ENCODE data around the gene SLC5A10.
A peak's percentile ranks its signal among the peaks of the same experiment; 100 is the strongest.

SLC5A10 gene

GRCh38 chr17:18962494-18962815 is 10.5 kb downstream of the SLC5A10 start:
- no peak for DNase-seq (ENCODE audit: low read depth, low spot score)
- H3K27ac ChIP-seq, result no peak overlapping the region

GRCh38 chr17:18963126-18964017 is 11.4 kb downstream of the SLC5A10 start:
- no peak overlapping the region for H3K27ac ChIP-seq
- DNase-seq (ENCODE audit: low read depth, low spot score), result no peak

DNA sequence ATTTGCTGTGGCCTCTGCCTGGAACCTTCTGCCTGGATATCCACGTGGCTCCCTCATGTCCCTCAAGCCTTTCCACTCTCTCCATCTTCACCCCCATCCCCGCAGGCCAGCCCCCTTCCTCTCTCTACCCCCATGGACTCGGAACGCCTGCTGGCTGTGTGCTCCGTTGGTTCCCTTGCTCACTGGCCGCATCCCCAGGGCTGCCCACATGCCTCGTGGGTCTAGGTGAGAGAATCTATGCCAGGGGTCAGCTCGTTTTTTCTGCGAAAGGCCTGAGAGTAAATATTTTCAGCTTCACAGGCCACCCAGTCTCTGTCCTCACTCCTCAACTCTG is 12.0 kb downstream of the SLC5A10 start:
- H3K27ac ChIP-seq, result no peak overlapping the region
- DNase-seq (ENCODE audit: low read depth, low spot score), result no peak

- H3K27ac ChIP-seq, result no peak overlapping the region
- DNase-seq (ENCODE audit: low read depth, low spot score), result no peak
Observed at GRCh38 chr17:18964550-18964949, 12.6 kb downstream of the SLC5A10 start.

DNA sequence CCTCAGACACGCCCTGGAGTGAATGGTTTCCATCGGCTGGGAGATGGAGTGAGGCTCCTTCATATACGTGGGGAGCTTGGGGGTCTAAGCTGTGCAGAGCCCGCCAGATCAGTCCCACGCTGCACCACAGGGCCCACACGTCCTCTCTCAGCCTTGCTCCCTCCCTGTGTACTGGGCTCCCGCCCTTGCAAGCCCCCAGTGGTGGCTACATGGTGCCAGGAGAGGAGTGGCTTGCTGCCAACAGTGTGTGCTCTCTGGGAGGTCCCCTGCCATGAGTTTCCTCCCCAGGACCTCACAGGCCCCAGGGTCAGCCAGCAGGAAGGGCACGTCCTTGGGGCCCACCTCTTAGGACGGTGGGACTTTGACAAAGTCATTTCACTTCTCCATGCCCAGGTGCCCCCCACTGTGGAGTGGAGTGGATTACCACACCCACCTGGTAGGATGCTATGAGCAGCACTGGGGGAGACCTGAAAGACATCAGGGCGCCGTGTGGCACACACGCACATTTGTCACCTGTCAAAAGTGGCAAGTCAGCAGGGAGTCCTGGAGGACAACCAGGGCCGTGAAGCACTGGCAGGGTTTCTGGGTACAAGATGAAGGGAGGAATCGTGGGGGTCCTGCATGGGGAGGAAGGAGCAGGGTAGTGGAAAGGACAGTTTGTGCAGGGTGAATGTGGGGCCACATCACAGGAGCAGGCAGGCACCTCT is 13.7 kb downstream of the SLC5A10 start:
- H3K27ac ChIP-seq, result no peak overlapping the region
- no peak for DNase-seq (ENCODE audit: low read depth, low spot score)

DNA sequence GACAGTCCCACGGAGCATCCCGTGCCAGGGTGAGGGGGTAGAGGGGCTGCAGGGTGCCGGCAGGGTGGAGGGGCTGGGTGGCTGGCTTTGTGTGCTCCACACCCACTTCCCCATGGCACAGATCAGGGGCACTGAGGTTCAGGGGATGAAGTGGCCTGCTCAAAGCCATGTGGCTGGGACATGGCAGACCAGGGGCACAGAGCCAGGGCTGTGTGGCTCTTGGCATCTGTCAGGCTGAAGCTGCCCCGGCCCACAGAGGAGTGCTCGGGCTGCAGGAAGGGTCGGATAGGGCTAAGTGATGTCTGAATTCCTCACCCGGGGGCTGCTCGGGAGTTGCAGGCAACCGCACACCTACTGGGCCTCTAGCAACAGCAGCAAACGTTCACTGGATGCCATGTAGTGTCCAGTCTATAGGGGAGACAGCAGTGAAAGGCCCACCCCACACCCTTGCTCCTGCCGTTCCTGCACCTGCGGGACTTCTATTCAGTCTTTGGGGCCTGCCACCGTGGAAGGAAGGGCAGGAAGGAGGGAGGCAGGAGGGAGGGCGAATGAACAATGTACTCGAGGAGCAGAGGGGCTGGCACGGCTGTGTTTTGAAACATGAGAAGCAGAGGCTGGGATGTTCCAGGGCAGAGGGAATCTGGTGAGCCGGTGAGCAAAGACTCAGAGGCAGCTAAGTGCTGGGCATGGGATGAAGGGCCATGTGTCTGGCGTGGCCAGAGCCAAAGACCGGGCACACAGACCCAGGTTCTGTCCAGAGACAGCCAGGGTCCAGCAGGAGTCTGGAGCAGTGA is 15.1 kb downstream of the SLC5A10 start:
- peak overlapping the region; percentile 78 for H3K27ac ChIP-seq
- no peak for DNase-seq (ENCODE audit: low read depth, low spot score)

DNA sequence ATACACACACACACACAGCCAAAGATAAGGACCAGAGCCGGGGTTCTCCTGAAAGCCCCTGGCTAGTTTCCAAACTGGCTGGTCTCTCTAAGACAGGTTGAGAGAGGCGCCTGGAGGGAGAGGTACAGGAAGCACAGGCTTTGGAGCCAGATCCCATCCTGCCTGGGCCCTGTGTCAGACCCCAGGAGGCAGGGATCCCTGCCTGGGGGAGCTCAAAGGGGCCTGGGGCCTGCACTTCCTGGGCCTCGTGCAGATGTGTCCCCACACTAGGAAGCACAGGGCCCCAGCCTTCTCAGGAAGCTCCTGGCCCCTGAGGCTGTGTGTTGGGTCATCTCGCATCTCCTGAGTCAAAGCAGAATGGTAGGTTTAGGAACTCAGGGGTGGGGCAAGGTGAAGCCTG is 16.0 kb downstream of the SLC5A10 start:
- H3K27ac ChIP-seq, result peak overlapping the region; percentile 78
- no peak for DNase-seq (ENCODE audit: low read depth, low spot score)

DNA sequence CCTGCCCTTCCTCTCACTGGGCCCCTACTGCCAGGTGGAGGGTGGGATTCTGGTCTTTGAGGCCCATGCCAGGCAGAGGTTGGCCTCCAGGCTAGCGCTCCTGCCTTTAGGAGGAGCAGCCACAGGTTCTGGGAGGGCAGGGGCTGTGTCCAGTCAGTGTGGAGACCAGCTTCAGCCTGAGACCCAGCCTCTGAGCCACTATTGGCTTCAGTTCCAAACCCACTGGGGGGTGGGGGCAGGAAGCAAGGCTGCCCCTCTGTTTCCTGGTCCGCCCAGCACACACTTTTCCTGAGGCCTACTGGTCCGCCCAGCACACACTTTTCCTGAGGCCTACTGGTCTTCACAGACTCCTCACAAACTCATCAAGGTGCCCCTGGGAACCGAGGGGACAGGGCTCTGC is 16.4 kb downstream of the SLC5A10 start:
- peak overlapping the region; percentile 78 for H3K27ac ChIP-seq
- DNase-seq (ENCODE audit: low read depth, low spot score), result no peak

GRCh38 chr17:18968945-18969887 is 17.3 kb downstream of the SLC5A10 start:
- DNase-seq (ENCODE audit: low read depth, low spot score), result no peak
- H3K27ac ChIP-seq, result peak overlapping the region; percentile 78

DNA sequence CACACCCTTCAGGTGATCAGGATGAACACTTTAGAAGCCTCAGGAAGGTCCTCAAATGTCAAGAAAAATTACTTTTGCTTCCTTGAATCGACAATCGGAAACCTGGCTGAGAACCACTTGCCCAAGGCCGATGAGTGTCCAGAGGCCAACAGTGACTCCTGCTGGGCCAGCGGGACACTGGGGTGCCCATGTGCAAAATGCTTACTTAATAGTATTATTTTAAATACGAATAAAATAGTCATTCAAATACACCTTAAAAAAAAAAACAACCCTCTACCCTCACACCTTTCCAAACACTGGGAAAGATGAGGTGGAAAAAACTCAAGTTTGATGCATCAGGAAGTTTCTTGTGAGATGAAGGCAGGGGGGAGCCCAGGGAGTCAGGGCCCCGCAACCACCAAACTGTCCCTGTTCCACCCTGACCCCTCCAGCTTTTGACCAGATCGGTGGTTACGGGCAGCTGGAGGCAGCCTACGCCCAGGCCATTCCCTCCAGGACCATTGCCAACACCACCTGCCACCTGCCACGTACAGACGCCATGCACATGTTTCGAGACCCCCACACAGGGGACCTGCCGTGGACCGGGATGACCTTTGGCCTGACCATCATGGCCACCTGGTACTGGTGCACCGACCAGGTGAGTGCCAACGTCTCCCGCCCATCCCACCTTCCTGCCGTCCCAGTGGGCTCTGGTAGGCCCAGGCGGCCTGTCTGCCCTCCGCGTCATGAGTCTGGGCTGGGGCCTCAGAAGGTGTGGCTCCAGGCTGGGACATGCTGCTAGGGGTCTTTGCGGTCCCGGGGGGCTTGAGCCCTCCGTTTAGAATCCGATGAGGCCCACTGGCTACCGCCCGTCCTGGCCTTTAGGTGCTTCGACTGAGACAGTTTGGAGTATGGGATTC is 18.9 kb downstream of the SLC5A10 start:
- H3K27ac ChIP-seq, result peak overlapping the region; percentile 78
- no peak for DNase-seq (ENCODE audit: low read depth, low spot score)

DNA sequence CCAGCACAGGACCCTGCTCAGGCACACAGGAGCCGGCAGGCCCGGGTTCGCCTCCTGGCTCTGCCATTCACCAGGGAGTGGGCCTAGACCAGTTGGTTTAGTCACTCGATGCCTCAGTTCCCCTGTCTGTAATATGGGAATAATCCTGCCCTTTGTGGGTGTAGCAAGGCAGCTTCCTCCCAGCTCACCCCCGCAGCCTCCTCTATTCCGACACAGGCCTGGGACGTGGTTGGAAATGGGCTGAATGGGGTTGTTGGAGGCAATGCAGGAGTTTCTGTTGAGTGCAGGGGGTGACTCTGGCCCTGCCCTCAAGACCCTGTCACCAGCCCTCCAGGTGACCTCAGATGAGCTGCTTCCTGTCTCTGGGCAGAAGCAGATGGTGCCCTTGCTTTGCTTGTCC is 19.8 kb downstream of the SLC5A10 start:
- no peak for DNase-seq (ENCODE audit: low read depth, low spot score)
- no peak overlapping the region for H3K27ac ChIP-seq

- peak overlapping the region; percentile 32 for H3K27ac ChIP-seq
- DNase-seq (ENCODE audit: low read depth, low spot score), result peak; percentile 5
Observed at GRCh38 chr17:18974407-18975149, 22.6 kb downstream of the SLC5A10 start.

GRCh38 chr17:18975597-18975996 is 23.6 kb downstream of the SLC5A10 start:
- no peak for DNase-seq (ENCODE audit: low read depth, low spot score)
- no peak overlapping the region for H3K27ac ChIP-seq

DNA sequence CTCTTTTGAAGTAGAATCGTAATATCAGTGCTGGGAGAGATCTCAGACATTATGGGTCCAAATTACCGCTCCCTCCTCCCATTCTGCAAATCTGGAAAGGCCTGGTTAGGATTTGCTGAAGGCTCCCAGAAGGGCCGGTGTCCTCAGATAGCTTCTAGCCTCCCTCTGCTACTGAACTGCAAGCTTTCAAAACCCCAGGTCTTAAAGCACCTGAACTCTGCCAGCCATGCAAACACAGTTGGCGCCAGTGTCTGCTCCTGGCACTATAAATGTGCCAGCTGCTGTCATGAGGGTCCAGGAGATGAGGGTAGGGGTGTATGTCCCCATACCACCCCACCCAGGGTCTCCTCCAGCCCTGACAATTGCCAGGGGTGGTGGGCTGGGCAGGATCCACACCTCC is 24.2 kb downstream of the SLC5A10 start:
- H3K27ac ChIP-seq, result no peak overlapping the region
- DNase-seq (ENCODE audit: low read depth, low spot score), result no peak

- DNase-seq (ENCODE audit: low read depth, low spot score), result no peak
- H3K27ac ChIP-seq, result no peak overlapping the region
Observed at GRCh38 chr17:18977021-18977420, 25.1 kb downstream of the SLC5A10 start.

DNA sequence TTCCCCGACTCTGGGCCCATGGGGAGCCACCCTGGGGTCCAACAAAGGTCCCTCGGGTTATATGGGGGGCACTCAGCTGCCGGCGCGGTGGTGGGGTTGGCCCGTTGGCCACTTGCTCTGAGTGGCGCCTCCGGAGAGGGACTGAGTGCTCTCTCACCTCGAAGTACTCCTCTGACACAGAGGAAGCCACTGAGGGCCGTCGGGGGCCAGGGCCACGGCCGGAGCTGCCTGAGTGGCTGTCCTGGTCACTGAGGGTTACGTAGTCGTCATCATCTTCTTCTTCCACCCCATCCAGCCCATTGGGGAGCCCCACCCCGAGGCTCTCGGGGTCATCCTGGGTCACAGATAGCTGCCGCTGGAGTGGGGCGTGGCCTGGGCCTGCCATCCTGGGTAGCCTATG is 25.7 kb downstream of the SLC5A10 start:
- no peak overlapping the region for H3K27ac ChIP-seq
- DNase-seq (ENCODE audit: low read depth, low spot score), result no peak

GRCh38 chr17:18978050-18978449 is 26.1 kb downstream of the SLC5A10 start:
- no peak overlapping the region for H3K27ac ChIP-seq
- no peak for DNase-seq (ENCODE audit: low read depth, low spot score)

GRCh38 chr17:18978655-18979054 is 26.7 kb downstream of the SLC5A10 start:
- H3K27ac ChIP-seq, result no peak overlapping the region
- no peak for DNase-seq (ENCODE audit: low read depth, low spot score)

Measured in epithelial cell of prostate (primary cell).